Measurements from ENCODE around the gene MED19.

- no peak for TF ChIP-seq CTCF (IDR thresholded peaks at IDR 0.05)
- TF ChIP-seq POLR2A (IDR thresholded peaks at IDR 0.05): no peak
These were observed 17.5 kb upstream of the MED19 start for GRCh38 chr11:57729479-57729878.

Measured in heart left ventricle (tissue), 13 donors.